HG03378 (cell line): ENCODE measurements around the gene CD93.

Experiments used
- ATAC-seq: cut with Tn5 transposase; IDR thresholded peaks from one replicate; pipeline ENCODE4 v1.9.1; 2021; ENCODE audit warnings: mild to moderate bottlenecking, moderate library complexity; ENCODE audit not compliant: unreplicated experiment

The CD93 gene

GRCh38 chr20:23086056-23086566, at the start of gene CD93:
TSS of gene CD93 (minus strand) at chr20:23086324. CDS start at chr20:23086192, 132 bp downstream.
- ATAC-seq, result peak; percentile 59

GRCh38 chr20:23133560-23133998, 47.5 kb upstream of the CD93 start:
- ATAC-seq, result no peak

- ATAC-seq, result no peak
Observed at GRCh38 chr20:23132930-23133559, 46.9 kb upstream of the CD93 start.

GRCh38 chr20:23132293-23132929, 46.3 kb upstream of the CD93 start:
- no peak for ATAC-seq

- ATAC-seq, result no peak
Observed at GRCh38 chr20:23131766-23132165, 45.6 kb upstream of the CD93 start.

- no peak for ATAC-seq
Observed at GRCh38 chr20:23130622-23131140, 44.6 kb upstream of the CD93 start.

GRCh38 chr20:23129891-23130621, 43.9 kb upstream of the CD93 start:
- ATAC-seq, result no peak

GRCh38 chr20:23129266-23129665, 43.1 kb upstream of the CD93 start:
- ATAC-seq, result no peak

GRCh38 chr20:23128461-23129125, 42.5 kb upstream of the CD93 start:
- no peak for ATAC-seq

GRCh38 chr20:23127506-23128279, 41.6 kb upstream of the CD93 start:
- ATAC-seq, result no peak

GRCh38 chr20:23126281-23127061, 40.3 kb upstream of the CD93 start:
- no peak for ATAC-seq

GRCh38 chr20:23125625-23126191, 39.6 kb upstream of the CD93 start:
- ATAC-seq, result peak; percentile 64

GRCh38 chr20:23125159-23125558, 39.0 kb upstream of the CD93 start:
- ATAC-seq, result no peak

GRCh38 chr20:23123886-23124285, 37.8 kb upstream of the CD93 start:
- ATAC-seq, result no peak

GRCh38 chr20:23122796-23123655, 36.9 kb upstream of the CD93 start:
- no peak for ATAC-seq

GRCh38 chr20:23122321-23122720, 36.2 kb upstream of the CD93 start:
- ATAC-seq, result no peak

- ATAC-seq, result no peak
Observed at GRCh38 chr20:23121751-23122320, 35.7 kb upstream of the CD93 start.
